ENCODE results near the gene TMEM200B. TPM values are rescaled to one million over a fixed set of nuclear protein-coding genes. Genes with fewer than 3 reads are reported as not detected.

The TMEM200B gene
- polyA plus RNA-seq: 1 to 10 TPM in 2 of 4 donors, under 1 TPM in 1, not detected in 1; 0.81 to 4.9 (median 3.9) TPM
- long read RNA-seq, donor 1: 0 reads
- long read RNA-seq, donor 2: 0 reads
- long read RNA-seq, donor 3: 0 reads
- long read RNA-seq, donor 4: 0 reads
- long read RNA-seq, donor 5: 0 reads
- long read RNA-seq, donor 6, partial matches to known transcripts: 0 of 1 reads
- long read RNA-seq, donor 6, other reads (novel, unspliced or antisense): 0 of 1 reads
- long read RNA-seq, donor 7: 0 reads
- long read RNA-seq, donor 8, partial matches to known transcripts: 0 of 1 reads
- long read RNA-seq, donor 8, other reads (novel, unspliced or antisense): 0 of 1 reads
- long read RNA-seq, donor 9: 0 reads
- long read RNA-seq, donor 10, partial matches to known transcripts: 0 of 3 reads
- long read RNA-seq, donor 10, other reads (novel, unspliced or antisense): 0 of 3 reads

- H3K9me3 ChIP-seq (ENCODE audit: control insufficient read depth in 2 of 2, insufficient read depth in 1 of 2, low read depth in 1 of 2, low read length in 1 of 2): no peaks in the 10 kb centered on the region
- H3K4me1 ChIP-seq (ENCODE audit: control insufficient read depth in 3 of 3, insufficient read depth in 2 of 3, low read depth in 1 of 3, low read length in 2 of 3): peaks cover 2 to 16% (median 4%) of the 10 kb centered on the region in 3 donors
- 0 to 1% (median 1%) methylated on average over 32 to 46 of the region's 46 CpGs for WGBS, 3 donors
- H3K27ac ChIP-seq (ENCODE audit: low read depth in 1 of 3, low read length in 2 of 3): peak within 1 kb of the TSS; percentile 38 to 94 (median 89)
- no peak for FAIRE-seq
- DNase-seq: peak in 1 of 2 donors; percentile 48
- H3K27me3 ChIP-seq (ENCODE audit: control insufficient read depth in 3 of 3, insufficient read depth in 3 of 3, low read length in 3 of 3): peaks cover 9 to 54% (median 11%) of the 10 kb centered on the region in 3 donors
- peaks cover 0 to 9% (median 0%) of the 10 kb centered on the region in 3 donors for H3K36me3 ChIP-seq (ENCODE audit: control insufficient read depth in 3 of 3, insufficient read depth in 2 of 3, low read depth in 1 of 3, low read length in 3 of 3)
- peak within 1 kb of the TSS; percentile 27 to 71 (median 62) for H3K4me3 ChIP-seq (ENCODE audit: low read depth in 1 of 3, low read length in 3 of 3)
Observed at GRCh38 chr1:29123887-29124365, at the start of gene TMEM200B. Gene TMEM200B, minus strand, starts transcription at chr1:29123903. Its CDS starts 2,075 bp downstream, at chr1:29121828.

- no peak for FAIRE-seq
- Histone ChIP-seq H3K4me1 (ENCODE audit: control insufficient read depth in 3 of 3, insufficient read depth in 2 of 3, low read depth in 1 of 3, low read length in 2 of 3) (peaks cover 3 to 12% (median 4%) of the 10 kb centered on the region in 3 donors), H3K27me3 (ENCODE audit: control insufficient read depth in 3 of 3, insufficient read depth in 3 of 3, low read length in 3 of 3) (no peaks in the 10 kb centered on the region), H3K4me3 (ENCODE audit: low read depth in 1 of 3, low read length in 3 of 3) (no peak overlapping the region), H3K27ac (ENCODE audit: low read depth in 1 of 3, low read length in 2 of 3) (no peak overlapping the region), H3K36me3 (ENCODE audit: control insufficient read depth in 3 of 3, insufficient read depth in 2 of 3, low read depth in 1 of 3, low read length in 3 of 3) (peaks cover 3 to 18% (median 6%) of the 10 kb centered on the region in 3 donors), H3K9me3 (ENCODE audit: control insufficient read depth in 2 of 2, insufficient read depth in 1 of 2, low read depth in 1 of 2, low read length in 1 of 2) (no peaks in the 10 kb centered on the region)
- 88 to 90% (median 89%) methylated on average over 8 of the region's 8 CpGs for WGBS, 3 donors
- DNase-seq: no peak
Observed at GRCh38 chr1:29172415-29172939, 48.8 kb upstream of the TMEM200B start.

GRCh38 chr1:29171521-29171920, 47.8 kb upstream of the TMEM200B start:
- 69 to 80% (median 79%) methylated on average over 5 of the region's 5 CpGs for WGBS, 3 donors

GRCh38 chr1:29171089-29171488, 47.4 kb upstream of the TMEM200B start:
- H3K36me3 ChIP-seq (ENCODE audit: control insufficient read depth in 3 of 3, insufficient read depth in 2 of 3, low read depth in 1 of 3, low read length in 3 of 3): peaks cover 6 to 21% (median 8%) of the 10 kb centered on the region in 3 donors
- no peaks in the 10 kb centered on the region for H3K9me3 ChIP-seq (ENCODE audit: control insufficient read depth in 2 of 2, insufficient read depth in 1 of 2, low read depth in 1 of 2, low read length in 1 of 2)
- no peaks in the 10 kb centered on the region for H3K27me3 ChIP-seq (ENCODE audit: control insufficient read depth in 3 of 3, insufficient read depth in 3 of 3, low read length in 3 of 3)
- H3K27ac ChIP-seq (ENCODE audit: low read depth in 1 of 3, low read length in 2 of 3): no peak overlapping the region
- FAIRE-seq: no peak
- peaks cover 4 to 20% (median 10%) of the 10 kb centered on the region in 3 donors for H3K4me1 ChIP-seq (ENCODE audit: control insufficient read depth in 3 of 3, insufficient read depth in 2 of 3, low read depth in 1 of 3, low read length in 2 of 3)
- no peak overlapping the region for H3K4me3 ChIP-seq (ENCODE audit: low read depth in 1 of 3, low read length in 3 of 3)
- WGBS, 3 donors: 30 to 32% (median 30%) methylated on average over 3 of the region's 3 CpGs
- no peak for DNase-seq

More at GRCh38 chr1:29171521-29171920, 47.8 kb upstream of the TMEM200B start:
- H3K27ac ChIP-seq (ENCODE audit: low read depth in 1 of 3, low read length in 2 of 3): no peak overlapping the region
- peaks cover 4 to 16% (median 7%) of the 10 kb centered on the region in 3 donors for H3K4me1 ChIP-seq (ENCODE audit: control insufficient read depth in 3 of 3, insufficient read depth in 2 of 3, low read depth in 1 of 3, low read length in 2 of 3)
- peaks cover 6 to 19% (median 7%) of the 10 kb centered on the region in 3 donors for H3K36me3 ChIP-seq (ENCODE audit: control insufficient read depth in 3 of 3, insufficient read depth in 2 of 3, low read depth in 1 of 3, low read length in 3 of 3)
- no peaks in the 10 kb centered on the region for H3K27me3 ChIP-seq (ENCODE audit: control insufficient read depth in 3 of 3, insufficient read depth in 3 of 3, low read length in 3 of 3)
- FAIRE-seq (no peak), DNase-seq (no peak)
- H3K4me3 ChIP-seq (ENCODE audit: low read depth in 1 of 3, low read length in 3 of 3): no peak overlapping the region
- no peaks in the 10 kb centered on the region for H3K9me3 ChIP-seq (ENCODE audit: control insufficient read depth in 2 of 2, insufficient read depth in 1 of 2, low read depth in 1 of 2, low read length in 1 of 2)

- Histone ChIP-seq H3K27ac (ENCODE audit: low read depth in 1 of 3, low read length in 2 of 3) (no peak overlapping the region), H3K27me3 (ENCODE audit: control insufficient read depth in 3 of 3, insufficient read depth in 3 of 3, low read length in 3 of 3) (no peaks in the 10 kb centered on the region), H3K4me1 (ENCODE audit: control insufficient read depth in 3 of 3, insufficient read depth in 2 of 3, low read depth in 1 of 3, low read length in 2 of 3) (peaks cover 4 to 21% (median 21%) of the 10 kb centered on the region in 3 donors), H3K36me3 (ENCODE audit: control insufficient read depth in 3 of 3, insufficient read depth in 2 of 3, low read depth in 1 of 3, low read length in 3 of 3) (peaks cover 9 to 21% (median 10%) of the 10 kb centered on the region in 3 donors), H3K4me3 (ENCODE audit: low read depth in 1 of 3, low read length in 3 of 3) (no peak overlapping the region), H3K9me3 (ENCODE audit: control insufficient read depth in 2 of 2, insufficient read depth in 1 of 2, low read depth in 1 of 2, low read length in 1 of 2) (no peaks in the 10 kb centered on the region)
- DNase-seq (no peak), FAIRE-seq (no peak)
- 58 to 72% (median 63%) methylated on average over 3 of the region's 3 CpGs for WGBS, 3 donors
Observed at GRCh38 chr1:29169976-29170375, 46.3 kb upstream of the TMEM200B start.

- peaks cover 4 to 34% (median 21%) of the 10 kb centered on the region in 3 donors for H3K4me1 ChIP-seq (ENCODE audit: control insufficient read depth in 3 of 3, insufficient read depth in 2 of 3, low read depth in 1 of 3, low read length in 2 of 3)
- 96% methylated on average over 9 of the region's 9 CpGs for WGBS, 3 donors
- no peak for DNase-seq
- no peaks in the 10 kb centered on the region for H3K27me3 ChIP-seq (ENCODE audit: control insufficient read depth in 3 of 3, insufficient read depth in 3 of 3, low read length in 3 of 3)
- peaks cover 10 to 26% (median 13%) of the 10 kb centered on the region in 3 donors for H3K36me3 ChIP-seq (ENCODE audit: control insufficient read depth in 3 of 3, insufficient read depth in 2 of 3, low read depth in 1 of 3, low read length in 3 of 3)
- no peaks in the 10 kb centered on the region for H3K9me3 ChIP-seq (ENCODE audit: control insufficient read depth in 2 of 2, insufficient read depth in 1 of 2, low read depth in 1 of 2, low read length in 1 of 2)
- FAIRE-seq: no peak
- H3K4me3 ChIP-seq (ENCODE audit: low read depth in 1 of 3, low read length in 3 of 3): no peak overlapping the region
- H3K27ac ChIP-seq (ENCODE audit: low read depth in 1 of 3, low read length in 2 of 3): no peak overlapping the region
Observed at GRCh38 chr1:29167904-29168303, 44.2 kb upstream of the TMEM200B start.

- DNase-seq (peak; percentile 88 to 90), FAIRE-seq (no peak)
- WGBS, 3 donors: 17 to 53% (median 32%) methylated on average over 9 of the region's 9 CpGs
- no peak overlapping the region for H3K4me3 ChIP-seq (ENCODE audit: low read depth in 1 of 3, low read length in 3 of 3)
- H3K9me3 ChIP-seq (ENCODE audit: control insufficient read depth in 2 of 2, insufficient read depth in 1 of 2, low read depth in 1 of 2, low read length in 1 of 2): no peaks in the 10 kb centered on the region
- H3K4me1 ChIP-seq (ENCODE audit: control insufficient read depth in 3 of 3, insufficient read depth in 2 of 3, low read depth in 1 of 3, low read length in 2 of 3): peaks cover 4 to 43% (median 25%) of the 10 kb centered on the region in 3 donors
- peaks cover 10 to 25% (median 13%) of the 10 kb centered on the region in 3 donors for H3K36me3 ChIP-seq (ENCODE audit: control insufficient read depth in 3 of 3, insufficient read depth in 2 of 3, low read depth in 1 of 3, low read length in 3 of 3)
- peak overlapping the region in 2 of 3 donors; percentile 45 to 87 for H3K27ac ChIP-seq (ENCODE audit: low read depth in 1 of 3, low read length in 2 of 3)
- no peaks in the 10 kb centered on the region for H3K27me3 ChIP-seq (ENCODE audit: control insufficient read depth in 3 of 3, insufficient read depth in 3 of 3, low read length in 3 of 3)
Observed at GRCh38 chr1:29166291-29166878, 42.7 kb upstream of the TMEM200B start.

- Histone ChIP-seq H3K27me3 (ENCODE audit: control insufficient read depth in 3 of 3, insufficient read depth in 3 of 3, low read length in 3 of 3) (no peaks in the 10 kb centered on the region), H3K27ac (ENCODE audit: low read depth in 1 of 3, low read length in 2 of 3) (peak overlapping the region in 1 of 3 donors; percentile 87), H3K4me3 (ENCODE audit: low read depth in 1 of 3, low read length in 3 of 3) (no peak overlapping the region), H3K9me3 (ENCODE audit: control insufficient read depth in 2 of 2, insufficient read depth in 1 of 2, low read depth in 1 of 2, low read length in 1 of 2) (peaks cover 0 to 3% of the 10 kb centered on the region in 2 donors), H3K36me3 (ENCODE audit: control insufficient read depth in 3 of 3, insufficient read depth in 2 of 3, low read depth in 1 of 3, low read length in 3 of 3) (peaks cover 10 to 31% (median 16%) of the 10 kb centered on the region in 3 donors), H3K4me1 (ENCODE audit: control insufficient read depth in 3 of 3, insufficient read depth in 2 of 3, low read depth in 1 of 3, low read length in 2 of 3) (peaks cover 0 to 43% (median 14%) of the 10 kb centered on the region in 3 donors)
- DNase-seq (no peak), FAIRE-seq (no peak)
- WGBS, 3 donors: 90 to 96% (median 93%) methylated on average over 4 of the region's 4 CpGs
Observed at GRCh38 chr1:29164588-29164987, 40.9 kb upstream of the TMEM200B start.
